ENCODE results near the gene ZSWIM5. TPM values are rescaled to one million over a fixed set of nuclear protein-coding genes. Genes with fewer than 3 reads are reported as not detected.
"Not testable (repeated sequence)": the region's sequence is repeated elsewhere in the genome, so short reads cannot be mapped to it uniquely, and the experiment has no call there.

The ZSWIM5 gene
- polyA plus RNA-seq, 1 donor (not counting 4 experiments of a cell fraction or from before 2014, with no cell fraction given), result 0.03 TPM

GRCh38 chr1:45116340-45116739, 90.1 kb downstream of the ZSWIM5 start:
- no peaks in the 10 kb centered on the region for H3K27me3 ChIP-seq (ENCODE audit: control insufficient read depth, extremely low read depth, insufficient read depth, low read length)
- DNase-seq (ENCODE audit: low read depth, low spot score), result no peak
- no peak for TF ChIP-seq CTCF (optimal IDR thresholded peaks at IDR 0.05 in 1 of 3, IDR thresholded peaks at IDR 0.05 in 1 of 3, conservative IDR thresholded peaks at IDR 0.05 in 1 of 3; ENCODE audit: extremely low read depth in 1 of 3, insufficient read depth in 2 of 3, low read length in 3 of 3)
- TF ChIP-seq EZH2 (IDR thresholded peaks at IDR 0.05; ENCODE audit: low read length), result no peak
- H3K4me2 ChIP-seq (ENCODE audit: control insufficient read depth, extremely low read depth, insufficient read depth, low read depth, low read length), result no peak overlapping the region
- H3K9me1 ChIP-seq (ENCODE audit: control insufficient read depth, extremely low read depth, insufficient read depth, low read length), result no peaks in the 10 kb centered on the region
- no peak overlapping the region for H3K9ac ChIP-seq (ENCODE audit: control insufficient read depth, extremely low read depth, insufficient read depth, low read length)
- no peaks in the 10 kb centered on the region for H3K9me3 ChIP-seq (ENCODE audit: control insufficient read depth, low read depth, low read length)
- no peak overlapping the region for H3K27ac ChIP-seq (ENCODE audit: control insufficient read depth, insufficient read depth, low read length)
- H3K36me3 ChIP-seq (ENCODE audit: control insufficient read depth in 2 of 2, extremely low read depth in 1 of 2, insufficient read depth in 2 of 2, low read length in 2 of 2), result no peaks in the 10 kb centered on the region
- no peaks in the 10 kb centered on the region for H3K79me2 ChIP-seq (ENCODE audit: control insufficient read depth, insufficient read depth, low read length)
- H3K4me1 ChIP-seq (ENCODE audit: control insufficient read depth, extremely low read depth, insufficient read depth, low read length), result no peaks in the 10 kb centered on the region
- no peak overlapping the region for H3K4me3 ChIP-seq (ENCODE audit: control insufficient read depth in 2 of 3, extremely low read depth in 1 of 3, insufficient read depth in 2 of 3, low read depth in 1 of 3, low read length in 3 of 3)
- no peak for FAIRE-seq
- no peaks in the 10 kb centered on the region for H4K20me1 ChIP-seq (ENCODE audit: control insufficient read depth, extremely low read depth, insufficient read depth, low read length)
- dilution Hi-C loops (cut with MboI; ENCODE audit: extremely low pct_ligation_motif_present, low sequenced_read_pairs), result no loop called here
- H2AFZ ChIP-seq (ENCODE audit: control insufficient read depth, low read length), result no peak overlapping the region

- H3K36me3 ChIP-seq (ENCODE audit: control insufficient read depth in 2 of 2, extremely low read depth in 1 of 2, insufficient read depth in 2 of 2, low read length in 2 of 2); H2AFZ ChIP-seq (ENCODE audit: control insufficient read depth, low read length); H3K4me1 ChIP-seq (ENCODE audit: control insufficient read depth, extremely low read depth, insufficient read depth, low read length); H3K9ac ChIP-seq (ENCODE audit: control insufficient read depth, extremely low read depth, insufficient read depth, low read length); H3K9me3 ChIP-seq (ENCODE audit: control insufficient read depth, low read depth, low read length); H3K27ac ChIP-seq (ENCODE audit: control insufficient read depth, insufficient read depth, low read length); H3K4me2 ChIP-seq (ENCODE audit: control insufficient read depth, extremely low read depth, insufficient read depth, low read depth, low read length); DNase-seq (ENCODE audit: low read depth, low spot score); dilution Hi-C loops (cut with MboI; ENCODE audit: extremely low pct_ligation_motif_present, low sequenced_read_pairs); H3K4me3 ChIP-seq (ENCODE audit: control insufficient read depth in 2 of 3, extremely low read depth in 1 of 3, insufficient read depth in 2 of 3, low read depth in 1 of 3, low read length in 3 of 3); H4K20me1 ChIP-seq (ENCODE audit: control insufficient read depth, extremely low read depth, insufficient read depth, low read length); H3K27me3 ChIP-seq (ENCODE audit: control insufficient read depth, extremely low read depth, insufficient read depth, low read length); H3K79me2 ChIP-seq (ENCODE audit: control insufficient read depth, insufficient read depth, low read length); FAIRE-seq; H3K9me1 ChIP-seq (ENCODE audit: control insufficient read depth, extremely low read depth, insufficient read depth, low read length): not testable (repeated sequence)
Observed at GRCh38 chr1:45115198-45115597, 91.2 kb downstream of the ZSWIM5 start.

GRCh38 chr1:45112661-45113060, 93.7 kb downstream of the ZSWIM5 start:
- Histone ChIP-seq H4K20me1 (ENCODE audit: control insufficient read depth, extremely low read depth, insufficient read depth, low read length) (no peaks in the 10 kb centered on the region), H3K4me2 (ENCODE audit: control insufficient read depth, extremely low read depth, insufficient read depth, low read depth, low read length) (no peak overlapping the region), H3K9me1 (ENCODE audit: control insufficient read depth, extremely low read depth, insufficient read depth, low read length) (no peaks in the 10 kb centered on the region), H2AFZ (ENCODE audit: control insufficient read depth, low read length) (no peak overlapping the region), H3K27me3 (ENCODE audit: control insufficient read depth, extremely low read depth, insufficient read depth, low read length) (no peaks in the 10 kb centered on the region), H3K4me3 (ENCODE audit: control insufficient read depth in 2 of 3, extremely low read depth in 1 of 3, insufficient read depth in 2 of 3, low read depth in 1 of 3, low read length in 3 of 3) (no peak overlapping the region), H3K27ac (ENCODE audit: control insufficient read depth, insufficient read depth, low read length) (no peak overlapping the region), H3K9me3 (ENCODE audit: control insufficient read depth, low read depth, low read length) (no peaks in the 10 kb centered on the region), H3K9ac (ENCODE audit: control insufficient read depth, extremely low read depth, insufficient read depth, low read length) (no peak overlapping the region), H3K4me1 (ENCODE audit: control insufficient read depth, extremely low read depth, insufficient read depth, low read length) (no peaks in the 10 kb centered on the region), H3K79me2 (ENCODE audit: control insufficient read depth, insufficient read depth, low read length) (no peaks in the 10 kb centered on the region), H3K36me3 (ENCODE audit: control insufficient read depth in 2 of 2, extremely low read depth in 1 of 2, insufficient read depth in 2 of 2, low read length in 2 of 2) (no peaks in the 10 kb centered on the region)
- DNase-seq (ENCODE audit: low read depth, low spot score) (no peak), FAIRE-seq (no peak)
- TF ChIP-seq CTCF (optimal IDR thresholded peaks at IDR 0.05 in 1 of 3, IDR thresholded peaks at IDR 0.05 in 1 of 3, conservative IDR thresholded peaks at IDR 0.05 in 1 of 3; ENCODE audit: extremely low read depth in 1 of 3, insufficient read depth in 2 of 3, low read length in 3 of 3), result no peak
- dilution Hi-C loops (cut with MboI; ENCODE audit: extremely low pct_ligation_motif_present, low sequenced_read_pairs), result no loop called here

Data from keratinocyte (primary cell).